ENCODE results near the gene HPSE2.
A peak's percentile ranks its signal among the peaks of the same experiment; 100 is the strongest.

Gene HPSE2

GRCh38 chr10:98467506-98468318 is 767.9 kb downstream of the HPSE2 start:
- H3K9me3 ChIP-seq (ENCODE audit: insufficient read depth, low read length) = no peaks in the 10 kb centered on the region
- no peaks in the 10 kb centered on the region for H3K27me3 ChIP-seq (ENCODE audit: low read length)
- H3K79me2 ChIP-seq (ENCODE audit: insufficient read depth, low read length) = no peaks in the 10 kb centered on the region
- H3K27ac ChIP-seq (ENCODE audit: low read depth, low read length) = no peak overlapping the region
- no peaks in the 10 kb centered on the region for H4K20me1 ChIP-seq (ENCODE audit: low read depth, low read length)
- H3F3A ChIP-seq (ENCODE audit: insufficient read depth) = no peaks in the 10 kb centered on the region
- peak overlapping the region; percentile 39; the same call in 1 of the 2 replicates for H3K9ac ChIP-seq (ENCODE audit: low read length)
- H3K4me3 ChIP-seq (ENCODE audit: insufficient read depth, low read length, poor library complexity, severe bottlenecking) = peak overlapping the region; percentile 30
- no peaks in the 10 kb centered on the region for H3K9me2 ChIP-seq (replicated peaks; ENCODE audit: insufficient read depth, low read length)
- H3K4me2 ChIP-seq (ENCODE audit: low read depth, low read length, poor library complexity, severe bottlenecking) = peak overlapping the region; percentile 62
- peak overlapping the region; percentile 94 for H2AFZ ChIP-seq (ENCODE audit: low read depth, low read length, severe bottlenecking)
- TF ChIP-seq CTCF (IDR thresholded peaks at IDR 0.05; ENCODE audit: insufficient read depth, low read length, poor library complexity, severe bottlenecking) = peak; percentile 51
- TF ChIP-seq EZH2phosphoT487 (conservative IDR thresholded peaks at IDR 0.05; ENCODE audit: low read length) = no peak
- no peaks in the 10 kb centered on the region for H3K36me3 ChIP-seq (ENCODE audit: low read length)

DNA sequence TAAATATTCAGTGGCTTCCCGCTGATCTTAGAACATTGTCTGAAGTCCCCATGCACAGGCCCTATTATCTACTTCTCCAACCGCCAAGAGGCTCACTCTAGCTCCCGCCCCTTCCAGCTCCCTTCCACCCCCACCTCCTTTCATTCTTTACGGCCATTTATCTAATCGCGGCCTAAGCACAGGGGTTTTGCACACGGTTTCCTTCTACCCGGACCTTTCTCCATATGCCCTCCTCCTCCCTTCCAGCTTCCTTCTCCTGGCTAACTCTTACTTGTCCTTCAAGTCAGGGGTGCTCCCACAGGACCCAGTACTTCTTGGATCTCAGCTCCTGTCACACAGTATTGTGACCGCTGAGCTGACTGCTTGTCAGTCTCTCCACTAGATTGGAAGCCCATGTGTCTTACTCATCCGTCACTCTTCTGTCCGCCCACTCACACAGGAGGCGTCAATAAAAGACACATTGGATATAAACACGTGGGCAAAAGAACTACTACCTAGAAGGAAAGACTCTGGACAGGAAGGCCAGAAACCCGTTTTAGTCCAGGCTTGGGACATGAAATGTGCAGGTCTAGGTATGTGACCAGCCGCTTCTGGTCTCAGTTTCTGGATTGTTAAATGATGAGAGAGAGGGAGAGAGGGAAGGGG is 768.7 kb downstream of the HPSE2 start:
- H3K9me2 ChIP-seq (replicated peaks; ENCODE audit: insufficient read depth, low read length) = no peaks in the 10 kb centered on the region
- H2AFZ ChIP-seq (ENCODE audit: low read depth, low read length, severe bottlenecking) = no peak overlapping the region
- H3K4me3 ChIP-seq (ENCODE audit: insufficient read depth, low read length, poor library complexity, severe bottlenecking) = no peak overlapping the region
- TF ChIP-seq CTCF (IDR thresholded peaks at IDR 0.05; ENCODE audit: insufficient read depth, low read length, poor library complexity, severe bottlenecking) = no peak
- TF ChIP-seq EZH2phosphoT487 (conservative IDR thresholded peaks at IDR 0.05; ENCODE audit: low read length) = no peak
- no peak overlapping the region for H3K27ac ChIP-seq (ENCODE audit: low read depth, low read length)
- H3K27me3 ChIP-seq (ENCODE audit: low read length) = no peaks in the 10 kb centered on the region
- H3K9ac ChIP-seq (ENCODE audit: low read length) = no peak overlapping the region
- no peaks in the 10 kb centered on the region for H3F3A ChIP-seq (ENCODE audit: insufficient read depth)
- H3K9me3 ChIP-seq (ENCODE audit: insufficient read depth, low read length) = no peaks in the 10 kb centered on the region
- H3K36me3 ChIP-seq (ENCODE audit: low read length) = no peaks in the 10 kb centered on the region
- no peaks in the 10 kb centered on the region for H4K20me1 ChIP-seq (ENCODE audit: low read depth, low read length)
- H3K79me2 ChIP-seq (ENCODE audit: insufficient read depth, low read length) = no peaks in the 10 kb centered on the region
- no peak overlapping the region for H3K4me2 ChIP-seq (ENCODE audit: low read depth, low read length, poor library complexity, severe bottlenecking)

GRCh38 chr10:98465866-98466265 is 769.8 kb downstream of the HPSE2 start:
- no peak overlapping the region for H3K9ac ChIP-seq (ENCODE audit: low read length)
- H3K9me2 ChIP-seq (replicated peaks; ENCODE audit: insufficient read depth, low read length) = no peaks in the 10 kb centered on the region
- H3K4me2 ChIP-seq (ENCODE audit: low read depth, low read length, poor library complexity, severe bottlenecking) = no peak overlapping the region
- no peaks in the 10 kb centered on the region for H3K27me3 ChIP-seq (ENCODE audit: low read length)
- no peak overlapping the region for H3K27ac ChIP-seq (ENCODE audit: low read depth, low read length)
- H2AFZ ChIP-seq (ENCODE audit: low read depth, low read length, severe bottlenecking) = no peak overlapping the region
- H3K79me2 ChIP-seq (ENCODE audit: insufficient read depth, low read length) = no peaks in the 10 kb centered on the region
- H4K20me1 ChIP-seq (ENCODE audit: low read depth, low read length) = no peaks in the 10 kb centered on the region
- no peaks in the 10 kb centered on the region for H3K36me3 ChIP-seq (ENCODE audit: low read length)
- no peaks in the 10 kb centered on the region for H3K9me3 ChIP-seq (ENCODE audit: insufficient read depth, low read length)
- TF ChIP-seq EZH2phosphoT487 (conservative IDR thresholded peaks at IDR 0.05; ENCODE audit: low read length) = no peak
- no peak for TF ChIP-seq CTCF (IDR thresholded peaks at IDR 0.05; ENCODE audit: insufficient read depth, low read length, poor library complexity, severe bottlenecking)
- H3K4me3 ChIP-seq (ENCODE audit: insufficient read depth, low read length, poor library complexity, severe bottlenecking) = no peak overlapping the region
- H3F3A ChIP-seq (ENCODE audit: insufficient read depth) = no peaks in the 10 kb centered on the region
